ENCODE measurements around the gene BLACAT1. TPM values are rescaled to one million over a fixed set of nuclear protein-coding genes. Genes with fewer than 3 reads are reported as not detected.

Gene BLACAT1
- total RNA-seq, 1 experiment from 2014 or later: 0.31 TPM

GRCh38 chr1:205424901-205425600 is 30.8 kb downstream of the BLACAT1 start:
- TF ChIP-seq POLR2AphosphoS5 (IDR thresholded peaks at IDR 0.05; ENCODE audit: low read depth, low read length): no peak
- TF ChIP-seq CTCF (IDR thresholded peaks at IDR 0.05): no peak
- no peak for TF ChIP-seq REST (IDR thresholded peaks at IDR 0.05; ENCODE audit: insufficient read depth in 1 of 2, low read depth in 2 of 2, low read length in 1 of 2)
- TF ChIP-seq TCF7L2 (IDR thresholded peaks at IDR 0.05; ENCODE audit: low read depth, low read length): no peak
- no peak for TF ChIP-seq SIN3A (IDR thresholded peaks at IDR 0.05; ENCODE audit: borderline replicate concordance, insufficient read depth, low read depth, low read length)
- in situ Hi-C loops (cut with HindIII; ENCODE audit: low pct_unique_long_range_greater_than_20kb, low sequenced_read_pairs): no loop called here
- ChIA-PET POLR2A (no interaction called here), CTCF (interaction anchor here (0.5 to 0.6 kb wide), 2 partner anchors 47 to 99 kb away, joined by 3 read pairs; no protein-coding TSS in a partner anchor)
- Histone ChIP-seq H3K4me3 (ENCODE audit: low read depth in 2 of 2, low read length in 2 of 2) (no peak overlapping the region), H3K4me1 (ENCODE audit: control insufficient read depth, insufficient read depth, low read length) (no peaks in the 10 kb centered on the region), H3K9me3 (ENCODE audit: control insufficient read depth, insufficient read depth, low read depth, low read length) (no peaks in the 10 kb centered on the region), H3K36me3 (ENCODE audit: control insufficient read depth, insufficient read depth, low read length) (no peaks in the 10 kb centered on the region), H3K27ac (ENCODE audit: low read length) (no peak overlapping the region), H3K27me3 (ENCODE audit: control insufficient read depth, insufficient read depth, low read length) (peaks cover 31% of the 10 kb centered on the region)
- ATAC-seq (no peak), DNase-seq (ENCODE audit: low read depth, low spot score) (no peak)
- BruUV-seq (replicated peaks): no TSS peak
- intact Hi-C loops (cut with micrococcal nuclease; ENCODE audit: unreplicated experiment): no loop called here

DNA sequence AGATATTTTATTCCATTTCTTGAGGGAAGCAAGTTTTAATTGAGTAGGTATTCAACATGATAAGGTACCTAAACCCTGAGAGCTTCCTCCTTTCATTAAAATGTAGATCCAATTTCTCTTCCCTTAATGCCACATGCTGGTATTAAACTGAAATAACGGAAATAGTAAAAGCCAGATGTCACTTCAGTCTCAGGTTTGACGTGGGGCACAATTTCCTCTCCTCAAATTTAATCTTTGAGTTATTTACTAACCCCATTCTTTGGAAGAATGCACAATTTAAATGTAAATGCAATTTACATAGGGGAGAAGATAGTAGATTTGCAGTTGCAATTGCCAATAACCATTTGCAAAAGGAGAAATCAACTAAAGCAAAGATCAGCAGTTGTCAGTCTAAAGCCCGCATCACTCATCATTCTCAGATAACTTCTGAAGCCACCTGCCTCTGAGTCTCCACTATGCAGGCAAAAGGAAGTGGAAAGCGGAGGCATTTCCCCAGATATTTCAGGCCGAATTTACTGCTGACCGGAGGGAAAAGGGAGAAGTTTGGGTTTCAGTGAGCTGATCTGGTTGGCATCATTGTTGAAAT is 31.9 kb downstream of the BLACAT1 start:
- ChIA-PET POLR2A (no interaction called here), CTCF (interaction anchor here (1.2 kb wide), 1 partner anchor 62 kb away, joined by 3 read pairs; no protein-coding TSS in a partner anchor)
- intact Hi-C loops (cut with micrococcal nuclease; ENCODE audit: unreplicated experiment): no loop called here
- DNase-seq (ENCODE audit: low read depth, low spot score) (no peak), ATAC-seq (no peak)
- Histone ChIP-seq H3K4me3 (ENCODE audit: low read depth in 2 of 2, low read length in 2 of 2) (no peak overlapping the region), H3K27me3 (ENCODE audit: control insufficient read depth, insufficient read depth, low read length) (peaks cover 31% of the 10 kb centered on the region), H3K27ac (ENCODE audit: low read length) (no peak overlapping the region), H3K4me1 (ENCODE audit: control insufficient read depth, insufficient read depth, low read length) (no peaks in the 10 kb centered on the region), H3K9me3 (ENCODE audit: control insufficient read depth, insufficient read depth, low read depth, low read length) (no peaks in the 10 kb centered on the region), H3K36me3 (ENCODE audit: control insufficient read depth, insufficient read depth, low read length) (no peaks in the 10 kb centered on the region)
- no TSS peak for BruUV-seq (replicated peaks)
- no peak for TF ChIP-seq TCF7L2 (IDR thresholded peaks at IDR 0.05; ENCODE audit: low read depth, low read length)
- no peak for TF ChIP-seq CTCF (IDR thresholded peaks at IDR 0.05)
- no peak for TF ChIP-seq SIN3A (IDR thresholded peaks at IDR 0.05; ENCODE audit: borderline replicate concordance, insufficient read depth, low read depth, low read length)
- no peak for TF ChIP-seq POLR2AphosphoS5 (IDR thresholded peaks at IDR 0.05; ENCODE audit: low read depth, low read length)
- TF ChIP-seq REST (IDR thresholded peaks at IDR 0.05; ENCODE audit: insufficient read depth in 1 of 2, low read depth in 2 of 2, low read length in 1 of 2): no peak
- in situ Hi-C loops (cut with HindIII; ENCODE audit: low pct_unique_long_range_greater_than_20kb, low sequenced_read_pairs): no loop called here

Data from Panc1 (cell line).